Measurements from ENCODE around the gene NFIX.

DNA sequence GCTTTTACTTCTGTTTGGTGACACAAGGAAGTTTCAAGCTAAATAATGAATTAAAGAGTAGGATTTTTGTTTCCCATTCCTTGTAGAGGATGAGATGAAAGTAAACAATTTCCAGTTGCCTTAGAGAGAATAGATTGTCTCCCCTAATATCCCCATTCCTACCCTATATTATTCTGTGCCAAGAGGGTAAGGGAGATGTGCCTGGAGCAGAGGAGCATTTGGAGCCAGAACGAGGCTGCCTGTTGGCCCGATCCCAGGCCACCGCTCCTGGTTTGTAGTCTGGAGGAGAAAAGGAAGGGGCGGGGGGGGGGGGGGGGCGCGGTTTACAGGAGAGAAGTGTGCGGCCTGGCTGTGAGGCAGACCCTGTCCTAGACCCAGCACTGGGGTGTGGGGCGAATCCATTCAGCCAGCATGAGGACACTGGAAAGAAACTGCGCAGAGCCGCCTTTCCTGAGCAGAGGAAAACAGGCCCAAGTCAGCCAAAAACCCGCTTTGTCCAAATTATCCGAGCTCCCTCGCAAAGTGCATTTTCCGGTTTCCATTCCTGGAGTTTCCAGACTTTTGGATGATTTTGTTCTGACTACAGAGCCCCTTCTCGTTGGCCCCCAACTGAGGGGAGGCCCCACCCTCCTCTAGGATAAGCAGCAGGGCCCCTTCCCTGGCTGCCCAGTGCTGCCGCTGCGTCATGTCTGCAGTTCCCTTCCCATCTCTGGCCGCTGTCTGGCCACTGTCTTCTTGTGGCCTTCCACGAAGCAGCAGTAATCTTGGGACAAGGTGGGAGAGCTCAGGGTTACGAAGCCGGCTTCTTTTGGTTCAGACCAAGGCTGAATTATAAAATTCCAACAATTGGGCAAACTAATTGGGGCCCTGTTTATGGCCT is 23.0 kb downstream of the NFIX start:
- TF ChIP-seq EZH2 (IDR thresholded peaks at IDR 0.05; ENCODE audit: borderline replicate concordance, low read length), result no peak
- TF ChIP-seq, protein P1, sequence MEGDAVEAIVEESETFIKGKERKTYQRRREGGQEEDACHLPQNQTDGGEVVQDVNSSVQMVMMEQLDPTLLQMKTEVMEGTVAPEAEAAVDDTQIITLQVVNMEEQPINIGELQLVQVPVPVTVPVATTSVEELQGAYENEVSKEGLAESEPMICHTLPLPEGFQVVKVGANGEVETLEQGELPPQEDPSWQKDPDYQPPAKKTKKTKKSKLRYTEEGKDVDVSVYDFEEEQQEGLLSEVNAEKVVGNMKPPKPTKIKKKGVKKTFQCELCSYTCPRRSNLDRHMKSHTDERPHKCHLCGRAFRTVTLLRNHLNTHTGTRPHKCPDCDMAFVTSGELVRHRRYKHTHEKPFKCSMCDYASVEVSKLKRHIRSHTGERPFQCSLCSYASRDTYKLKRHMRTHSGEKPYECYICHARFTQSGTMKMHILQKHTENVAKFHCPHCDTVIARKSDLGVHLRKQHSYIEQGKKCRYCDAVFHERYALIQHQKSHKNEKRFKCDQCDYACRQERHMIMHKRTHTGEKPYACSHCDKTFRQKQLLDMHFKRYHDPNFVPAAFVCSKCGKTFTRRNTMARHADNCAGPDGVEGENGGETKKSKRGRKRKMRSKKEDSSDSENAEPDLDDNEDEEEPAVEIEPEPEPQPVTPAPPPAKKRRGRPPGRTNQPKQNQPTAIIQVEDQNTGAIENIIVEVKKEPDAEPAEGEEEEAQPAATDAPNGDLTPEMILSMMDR (conservative IDR thresholded peaks at IDR 0.05 in 1 of 2, IDR thresholded peaks at IDR 0.05 in 1 of 2; ENCODE audit: extremely low read depth in 1 of 2, insufficient read depth in 1 of 2, low read depth in 1 of 2, low read length in 2 of 2), result no peak
